Inferior parietal cortex (tissue), 1 donor: Measurements from ENCODE around the gene METTL2A.
"Not testable (repeated sequence)": the region's sequence is repeated elsewhere in the genome, so short reads cannot be mapped to it uniquely, and the experiment has no call there.

ENCODE experiments used
- DNase-seq: peaks from one replicate; pipeline ENCODE4 v3.0.0-alpha.2; 2016; ENCODE audit errors: extremely low spot score

Gene METTL2A

DNA sequence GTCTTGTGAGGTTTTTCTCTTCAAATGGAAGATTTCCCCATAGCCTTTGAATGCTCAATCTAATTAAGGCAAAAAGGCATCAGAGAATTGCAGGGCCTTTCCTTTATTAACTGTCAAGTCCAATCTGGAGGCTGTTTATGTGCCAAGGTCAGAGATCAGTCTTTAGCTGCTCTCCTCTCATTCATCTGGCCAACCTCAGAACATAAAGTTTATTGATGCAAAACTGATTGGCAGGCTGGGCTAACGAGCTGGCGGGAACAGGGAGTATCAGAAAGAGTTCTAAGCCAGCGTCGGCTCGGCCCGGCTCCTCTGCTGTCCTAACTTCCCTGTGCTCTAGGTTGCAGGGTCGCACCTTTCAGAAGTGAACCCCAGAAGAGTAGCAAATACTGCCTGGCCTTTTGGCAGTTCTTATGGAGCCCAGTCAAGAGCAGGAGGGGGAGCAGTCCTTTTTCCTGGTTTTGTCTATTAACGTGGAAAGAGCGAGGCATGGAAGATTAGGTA, 47.7 kb downstream of the METTL2A start:
- DNase-seq: not testable (repeated sequence)

DNA sequence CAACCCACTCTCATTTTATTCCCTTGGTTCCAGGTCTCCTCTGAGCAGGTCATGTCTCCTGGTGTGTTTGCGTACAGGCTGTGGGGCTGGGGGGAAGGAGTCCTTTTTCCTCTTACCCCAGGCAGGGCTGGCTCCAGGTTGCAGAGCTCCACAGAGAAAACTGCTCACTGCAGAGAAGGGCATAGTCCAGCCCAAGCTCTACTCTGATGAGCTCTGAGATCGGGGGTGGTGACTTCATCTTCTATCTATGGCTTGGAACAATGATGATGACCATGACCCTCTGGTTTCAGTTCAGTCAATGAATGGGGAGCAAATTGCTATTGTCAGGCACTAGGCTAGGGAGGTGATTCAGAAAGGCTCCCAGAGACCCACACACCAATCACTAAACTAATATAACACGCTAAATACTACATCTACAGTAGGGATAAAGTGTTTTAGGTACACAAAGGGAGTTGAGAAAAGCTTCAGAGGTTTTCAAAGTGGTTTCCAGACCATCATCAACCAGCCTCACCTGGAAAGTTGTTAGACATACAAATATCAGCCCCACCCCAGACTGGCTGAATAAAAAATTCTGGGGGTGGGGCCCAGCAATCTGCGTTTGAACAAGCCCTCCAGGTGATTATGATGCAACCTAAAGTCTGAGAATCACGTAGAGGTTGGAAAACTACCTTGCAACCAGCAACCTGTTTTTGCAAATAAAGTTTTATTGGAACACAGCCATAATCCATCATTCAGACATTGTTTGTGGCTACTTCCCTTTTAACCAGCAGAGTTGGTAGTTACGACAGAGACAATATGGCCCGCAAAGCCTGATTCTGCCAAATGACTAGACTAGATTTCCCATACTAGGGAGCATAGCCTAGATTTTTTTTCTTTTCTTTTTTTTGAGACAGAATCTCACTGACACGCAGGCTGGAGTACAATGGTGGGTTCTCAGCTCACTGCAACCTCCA, 49.6 kb downstream of the METTL2A start:
- not testable (repeated sequence) for DNase-seq

DNA sequence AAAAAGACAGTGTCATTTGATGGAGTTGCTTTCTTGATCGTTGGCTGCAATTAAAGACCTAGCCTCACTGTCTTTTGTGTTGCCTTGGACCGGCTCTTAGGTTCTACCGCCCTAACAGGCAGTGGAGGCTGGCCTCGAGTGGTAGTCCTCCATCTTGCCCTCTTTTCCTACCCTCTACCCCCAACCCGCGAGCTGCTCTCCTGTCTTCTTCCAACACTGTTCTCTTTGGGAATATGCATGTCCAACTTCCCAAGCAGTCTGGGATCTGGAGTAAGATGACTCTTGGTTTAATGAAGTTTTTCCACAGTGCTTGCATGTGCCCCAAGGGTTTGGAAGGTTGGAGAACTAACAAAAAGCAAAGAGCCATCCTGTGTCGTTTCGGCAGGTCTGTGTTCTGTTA, 53.4 kb downstream of the METTL2A start:
- not testable (repeated sequence) for DNase-seq

DNA sequence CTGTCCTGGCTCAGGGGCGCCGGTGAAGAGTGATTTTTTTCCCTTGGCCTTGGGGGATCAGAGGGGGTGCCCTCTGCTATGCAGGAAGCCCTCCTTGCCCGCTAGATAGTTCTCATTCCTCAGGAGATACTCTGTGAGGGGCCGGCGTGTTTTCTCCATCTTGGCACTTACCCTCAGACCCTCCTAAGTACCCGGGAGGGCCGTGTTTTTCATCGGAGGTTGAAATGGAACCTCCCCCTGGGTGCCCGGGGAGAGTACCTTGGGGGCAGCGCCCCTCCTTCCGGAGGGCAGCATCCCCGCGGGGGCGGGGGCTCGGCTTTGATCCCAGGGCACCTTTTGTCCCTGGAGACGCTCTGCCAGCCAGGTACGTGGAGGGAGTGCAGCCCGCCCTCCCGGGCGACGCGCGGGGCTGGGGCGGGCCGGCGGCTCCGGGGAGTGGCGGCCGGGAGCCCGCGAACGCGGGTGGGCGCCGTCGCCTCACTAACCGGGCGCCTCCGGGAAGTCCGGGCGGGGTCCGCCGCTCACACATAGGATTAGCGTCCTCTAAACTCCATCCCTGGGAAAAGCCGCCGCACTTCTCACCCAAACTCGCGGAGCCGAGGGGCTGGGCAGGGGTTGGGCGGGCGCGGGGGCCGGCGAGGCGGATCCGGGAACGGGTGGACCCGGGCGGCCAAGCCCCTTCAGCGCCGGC, 54.2 kb downstream of the METTL2A start:
- DNase-seq: not testable (repeated sequence)

DNA sequence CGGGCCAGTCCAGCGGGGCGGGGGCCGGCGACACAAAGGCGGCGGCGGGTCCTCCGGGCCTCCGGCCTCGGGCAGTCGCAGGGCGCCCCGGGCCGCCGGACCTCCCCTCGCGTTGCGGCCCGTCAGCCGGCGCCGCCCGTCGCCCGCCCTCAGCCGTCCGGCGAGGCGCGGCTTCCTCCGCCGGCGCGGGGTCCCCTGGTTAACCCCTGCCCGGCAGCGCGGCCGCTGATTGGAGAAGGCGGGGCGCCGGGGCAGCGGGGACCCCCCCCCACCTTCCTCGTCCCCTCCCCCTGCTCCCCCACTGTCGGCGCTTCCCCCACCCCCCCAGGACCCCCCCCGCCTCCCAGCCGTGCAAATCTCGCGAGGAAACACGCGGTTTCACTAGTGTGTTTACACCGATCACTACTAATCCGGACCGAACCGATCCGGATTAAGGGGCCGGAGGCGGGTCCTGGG, 54.8 kb downstream of the METTL2A start, which contains the start of gene TLK2:
TLK2 (plus strand) TSS at position 402 of the 456 bp plus-strand sequence. CDS start 2,301 bp downstream, outside the sequence.
- DNase-seq: peak; percentile 40

DNA sequence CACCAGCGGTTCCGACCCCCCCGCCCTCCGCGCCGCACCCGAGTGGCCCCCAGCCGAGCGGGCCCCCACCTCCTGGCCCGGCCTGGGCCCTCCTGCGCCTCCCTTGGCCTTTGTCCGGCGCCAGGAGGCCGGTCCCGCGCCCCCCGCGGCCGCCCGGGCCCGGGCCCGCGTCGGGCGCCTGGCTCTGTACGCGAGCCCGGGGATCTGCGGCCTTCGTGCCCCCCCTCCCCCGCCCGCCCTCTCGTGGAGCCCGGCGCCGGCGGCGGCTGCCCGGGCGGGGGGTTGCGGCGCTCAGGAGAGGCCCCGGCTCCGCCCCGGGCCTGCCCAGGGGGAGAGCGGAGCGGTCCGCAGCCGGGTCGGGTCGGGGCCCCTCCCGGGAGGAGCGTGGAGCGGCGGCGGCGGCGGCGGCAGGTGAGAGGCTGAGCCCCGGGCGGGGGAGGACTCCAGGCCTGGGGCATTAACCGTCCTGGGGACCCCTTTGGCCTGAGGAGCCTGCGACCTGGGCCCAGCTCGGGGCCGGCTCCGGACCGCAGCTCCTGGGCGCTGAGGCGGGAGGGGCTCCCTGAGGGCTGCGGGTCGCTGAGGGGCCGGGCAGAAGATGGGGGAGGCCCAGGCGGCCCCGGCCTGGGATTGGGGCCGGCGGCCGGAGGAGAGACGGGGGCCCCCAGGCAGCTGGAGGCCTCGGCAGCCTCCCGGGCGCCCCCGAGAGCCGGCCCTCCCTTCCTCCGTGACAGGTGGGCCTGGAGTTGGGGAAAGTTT, 55.4 kb downstream of the METTL2A start:
- not testable (repeated sequence) for DNase-seq

DNA sequence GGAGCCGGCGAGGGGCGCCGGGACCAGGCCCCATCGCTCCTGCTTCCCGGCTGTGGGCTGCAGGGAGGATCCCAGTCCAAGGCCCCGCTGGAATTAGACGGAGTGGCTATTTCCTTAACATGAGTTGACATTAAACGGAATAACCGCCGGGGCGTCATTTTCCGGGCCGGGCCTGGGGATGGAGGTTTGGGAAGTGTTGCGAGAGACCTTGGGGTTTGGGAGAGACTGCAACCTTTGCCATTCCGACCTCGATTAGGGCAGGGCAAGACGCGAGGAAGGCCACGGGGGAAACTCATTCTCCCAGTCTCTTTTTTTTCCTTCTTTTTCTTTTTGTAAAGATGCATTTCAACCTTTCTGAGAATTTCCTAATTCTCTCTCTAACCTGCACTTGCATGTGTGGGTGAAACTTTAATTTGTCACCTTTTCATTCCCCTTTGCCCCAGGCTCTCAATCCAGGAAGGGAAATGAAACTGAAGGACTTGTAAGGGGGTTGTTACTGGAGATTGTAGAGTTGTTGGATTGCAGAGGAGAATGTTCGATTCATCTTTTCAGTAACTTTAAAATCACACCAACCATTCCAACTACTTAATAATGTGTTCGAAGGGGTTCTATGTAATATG, 56.1 kb downstream of the METTL2A start:
- DNase-seq: peak; percentile 21

DNA sequence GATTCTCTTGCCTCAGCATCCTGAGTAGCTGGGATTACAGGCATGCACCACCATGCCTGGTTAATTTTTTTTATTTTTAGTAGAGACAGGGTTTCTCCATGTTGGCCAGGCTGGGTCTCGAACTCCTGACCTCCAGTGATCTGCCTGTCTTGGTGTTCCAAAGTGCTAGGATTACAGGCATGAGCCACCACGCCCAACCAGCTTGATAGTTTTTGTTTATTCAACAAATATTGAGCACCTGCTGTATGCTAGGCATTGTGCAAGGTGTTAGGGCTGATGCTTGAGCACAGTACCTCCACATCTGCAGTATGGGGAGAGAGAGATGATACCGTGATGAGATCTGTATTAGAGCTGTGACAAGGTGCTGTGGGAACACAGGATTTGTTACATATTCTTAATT, 58.9 kb downstream of the METTL2A start:
- DNase-seq: not testable (repeated sequence)

DNA sequence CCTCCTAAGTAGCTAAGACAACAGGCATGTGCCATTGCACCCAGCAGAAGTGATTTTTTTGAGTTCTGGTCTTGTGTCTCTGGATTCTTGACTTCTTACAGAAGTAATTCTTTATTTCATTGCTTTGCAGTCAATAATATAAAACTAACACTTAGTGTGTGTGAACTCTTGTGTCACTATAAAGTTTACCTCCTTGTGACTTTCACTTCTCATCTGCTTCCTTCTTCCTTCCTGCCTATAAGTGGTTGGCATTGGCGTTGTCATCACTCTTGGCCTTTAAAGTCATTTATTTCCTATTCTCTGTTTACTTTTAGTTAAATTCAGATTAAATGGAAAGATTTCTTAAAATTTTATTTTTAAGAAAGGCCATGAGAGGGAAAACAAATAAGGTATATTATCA, 67.3 kb downstream of the METTL2A start:
- not testable (repeated sequence) for DNase-seq

DNA sequence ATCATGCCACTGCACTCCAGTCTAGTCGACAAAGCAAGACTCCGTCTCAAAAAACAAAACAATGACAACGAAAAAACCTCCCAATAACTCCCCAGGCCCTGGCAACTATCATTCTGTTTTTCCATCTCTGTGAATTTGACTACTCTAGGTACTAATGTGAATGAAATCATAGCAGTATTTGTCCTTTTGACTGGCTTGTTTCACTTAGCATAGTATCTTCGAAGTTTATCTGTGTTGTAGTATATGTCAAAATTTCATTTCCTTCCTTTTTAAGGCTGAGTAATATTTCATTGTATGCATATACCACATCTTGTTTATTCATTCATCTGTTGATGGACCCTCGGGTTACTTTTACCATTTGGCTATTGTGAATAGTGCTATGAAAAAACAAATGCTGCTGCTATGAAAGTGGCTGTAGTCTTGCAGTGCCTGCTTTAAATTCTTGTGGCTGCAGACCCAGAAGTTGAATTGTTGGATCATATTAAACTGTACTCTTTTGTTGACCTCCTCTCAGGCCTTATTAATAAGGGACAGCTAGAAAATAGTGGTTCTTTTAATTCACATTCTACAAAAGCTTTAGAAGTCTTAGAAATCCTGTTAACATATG, 69.5 kb downstream of the METTL2A start:
- DNase-seq: not testable (repeated sequence)

DNA sequence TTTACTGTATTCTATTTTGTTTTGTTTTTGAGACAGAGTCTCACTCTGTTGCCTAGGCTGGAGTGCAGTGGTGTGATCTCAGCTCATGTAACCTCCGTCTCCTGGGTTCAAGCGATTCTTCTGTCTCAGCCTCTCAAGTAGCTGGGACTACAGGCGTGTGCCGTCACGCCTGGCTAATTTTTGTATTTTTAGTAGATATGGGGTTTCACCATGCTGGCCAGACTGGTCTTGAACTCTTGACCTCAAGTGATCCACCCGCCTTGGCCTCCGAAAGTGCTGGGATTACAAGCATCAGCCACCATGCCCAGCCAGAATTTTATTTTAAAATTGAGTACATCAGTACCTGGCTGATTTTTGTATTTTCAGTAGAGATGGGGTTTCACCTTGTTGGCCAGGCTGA, 70.4 kb downstream of the METTL2A start:
- DNase-seq: not testable (repeated sequence)

DNA sequence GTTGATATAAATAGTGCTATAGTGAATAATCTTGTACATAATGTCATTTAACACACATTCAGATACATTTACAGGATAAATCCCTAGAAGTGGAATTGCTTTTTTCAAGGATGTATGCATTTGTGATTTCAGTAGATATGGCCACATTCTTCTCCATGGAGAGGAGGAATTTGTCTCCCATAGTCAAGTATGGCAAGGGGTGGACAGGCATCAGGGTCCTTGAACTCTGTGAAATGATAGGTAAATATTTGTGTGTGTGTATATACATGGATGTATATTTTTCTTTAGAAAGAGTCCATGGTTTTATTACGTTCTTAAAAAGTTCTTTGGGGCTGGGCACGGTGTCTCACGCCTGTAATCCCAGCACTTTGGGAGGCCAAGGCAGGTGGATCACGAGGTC, 72.6 kb downstream of the METTL2A start:
- not testable (repeated sequence) for DNase-seq

DNA sequence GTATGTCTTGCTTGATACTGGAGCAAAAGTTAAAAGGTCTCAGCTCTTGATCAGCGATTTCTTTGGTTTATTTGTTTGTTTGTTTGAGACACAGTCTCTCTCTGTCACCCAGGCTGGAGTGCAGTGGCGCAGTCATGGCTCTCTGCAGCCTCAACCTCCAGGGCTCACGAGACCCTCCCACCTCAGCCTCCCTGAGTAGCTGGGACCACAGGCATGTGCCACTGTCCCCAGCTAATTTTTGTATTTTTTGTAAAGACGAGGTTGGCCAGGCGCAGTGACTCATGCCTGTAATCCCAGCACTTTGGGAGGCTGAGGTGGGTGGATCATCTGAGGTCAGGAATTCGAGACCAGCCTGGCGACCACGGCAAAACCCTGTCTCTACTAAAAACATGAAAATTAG, 75.1 kb downstream of the METTL2A start:
- not testable (repeated sequence) for DNase-seq
